SIG-M5 (cell line): ENCODE results near the gene USP28.
"Not testable (repeated sequence)": the region's sequence is repeated elsewhere in the genome, so short reads cannot be mapped to it uniquely, and the experiment has no call there.

Source experiments
- DNase-seq: peaks from one replicate; lab custom pipeline; 2025; lab: John Stamatoyannopoulos, UW

The USP28 gene

GRCh38 chr11:113838005-113838404 is 37.4 kb downstream of the USP28 start:
- DNase-seq, result no peak

DNA sequence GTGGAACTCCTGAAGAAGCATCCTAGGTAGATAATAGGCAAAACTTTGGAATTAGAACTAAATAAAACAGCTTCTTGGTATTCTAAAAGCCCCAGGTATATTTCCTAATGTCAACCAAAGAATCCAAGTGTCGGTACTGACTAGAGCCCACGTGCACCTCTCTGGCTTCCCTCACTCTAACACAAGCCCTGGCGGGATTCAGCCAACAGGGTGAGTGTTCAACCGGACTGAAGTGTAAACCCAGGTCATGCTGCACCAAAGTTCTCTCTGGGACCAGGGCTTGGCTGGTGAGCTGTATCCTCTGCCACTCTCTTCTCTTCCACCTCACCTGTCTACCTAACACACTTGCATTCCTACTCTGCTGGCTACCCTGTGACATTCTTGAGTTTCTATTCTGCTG is 40.1 kb downstream of the USP28 start:
- DNase-seq, result no peak

- no peak for DNase-seq
Measured at GRCh38 chr11:113833151-113833550, 42.2 kb downstream of the USP28 start.

GRCh38 chr11:113831314-113831713 is 44.1 kb downstream of the USP28 start:
- DNase-seq, result no peak

- DNase-seq, result no peak
Measured at GRCh38 chr11:113829751-113830150, 45.6 kb downstream of the USP28 start.

- no peak for DNase-seq
Measured at GRCh38 chr11:113828191-113828590, 47.2 kb downstream of the USP28 start.

GRCh38 chr11:113827477-113827876 is 47.9 kb downstream of the USP28 start:
- no peak for DNase-seq

DNA sequence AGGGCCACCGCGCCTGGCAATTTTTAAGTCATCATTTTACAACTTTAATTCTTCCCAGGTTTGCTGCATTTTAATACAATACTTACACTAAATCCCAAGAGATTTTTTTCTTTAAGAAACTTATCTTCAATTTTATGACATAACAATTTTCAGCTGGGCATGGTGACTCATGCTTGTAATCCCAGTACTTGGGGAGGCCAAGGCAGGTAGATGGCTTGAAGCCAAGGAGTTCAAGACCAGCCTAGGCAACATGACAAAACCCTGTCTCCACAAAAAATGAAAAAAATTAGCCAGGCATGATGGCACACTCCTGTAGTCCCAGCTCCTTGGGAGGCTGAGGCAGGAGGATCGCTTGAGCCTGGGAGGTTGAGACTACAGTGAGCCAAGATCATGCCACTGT is 56.9 kb downstream of the USP28 start:
- DNase-seq, result no peak

DNA sequence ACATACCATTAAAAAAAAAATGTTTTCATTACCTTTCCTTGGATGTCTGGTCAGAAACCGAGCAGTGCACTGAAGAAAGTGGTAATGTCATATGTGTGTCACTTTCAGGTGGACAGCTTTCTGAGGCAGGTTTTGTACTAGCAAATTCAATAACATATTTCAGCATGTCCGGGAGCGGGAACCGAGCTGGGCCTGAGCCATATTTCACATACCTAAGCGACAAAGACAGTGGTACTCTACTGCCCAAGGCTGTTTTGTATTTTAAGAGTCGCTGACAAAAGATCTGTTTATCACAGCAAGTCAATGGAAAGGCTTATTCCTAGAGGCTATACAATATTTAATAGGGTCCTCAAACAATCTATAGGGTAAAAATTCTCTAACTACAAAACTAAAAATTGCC is 57.7 kb downstream of the USP28 start:
- no peak for DNase-seq

DNA sequence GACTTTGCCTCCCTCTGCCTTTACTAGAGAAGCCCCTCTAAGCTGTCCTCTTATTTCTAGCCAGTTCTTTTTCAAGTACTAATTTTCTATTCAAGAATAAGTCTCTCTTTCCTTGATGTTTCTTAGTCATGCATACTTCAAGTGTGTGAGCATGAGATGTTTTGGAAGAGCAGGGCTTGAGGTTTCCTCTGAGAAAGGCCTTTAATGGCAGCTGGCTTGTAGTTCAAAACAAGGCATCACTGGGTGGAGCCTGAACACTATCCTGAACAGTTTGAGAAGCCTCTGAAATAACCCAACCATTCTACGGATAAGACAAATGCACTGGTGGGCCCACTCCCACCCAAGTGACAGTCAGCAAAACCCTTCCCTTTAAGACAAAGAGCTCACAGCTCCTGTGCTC is 58.2 kb downstream of the USP28 start:
- DNase-seq, result no peak

- no peak for DNase-seq
Measured at GRCh38 chr11:113814181-113814580, 61.2 kb downstream of the USP28 start.

GRCh38 chr11:113808931-113809330 is 66.4 kb downstream of the USP28 start:
- DNase-seq, result no peak

- no peak for DNase-seq
Measured at GRCh38 chr11:113806406-113806805, 69.0 kb downstream of the USP28 start.

- no peak for DNase-seq
Measured at GRCh38 chr11:113805640-113806039, 69.7 kb downstream of the USP28 start.

DNA sequence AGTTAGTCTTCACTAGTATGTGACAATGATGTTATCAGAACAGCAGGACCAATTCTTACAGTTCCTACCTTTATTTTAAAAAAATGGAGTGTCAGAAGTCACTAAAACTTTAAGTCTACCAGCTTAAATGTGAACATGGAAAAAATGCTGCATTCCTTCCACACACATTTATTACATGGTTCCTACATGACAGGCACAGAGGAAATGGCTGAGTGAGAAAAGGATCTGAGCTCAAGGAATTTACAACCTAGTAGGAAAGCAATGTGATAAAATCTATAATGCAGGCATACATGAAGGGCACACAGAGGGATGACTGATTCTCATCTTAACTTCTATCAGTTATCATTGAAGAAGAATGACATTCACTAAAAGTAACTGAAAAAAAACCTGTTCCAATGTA is 72.8 kb downstream of the USP28 start:
- no peak for DNase-seq

GRCh38 chr11:113796663-113797259 is 78.6 kb downstream of the USP28 start:
- DNase-seq, result no peak

DNA sequence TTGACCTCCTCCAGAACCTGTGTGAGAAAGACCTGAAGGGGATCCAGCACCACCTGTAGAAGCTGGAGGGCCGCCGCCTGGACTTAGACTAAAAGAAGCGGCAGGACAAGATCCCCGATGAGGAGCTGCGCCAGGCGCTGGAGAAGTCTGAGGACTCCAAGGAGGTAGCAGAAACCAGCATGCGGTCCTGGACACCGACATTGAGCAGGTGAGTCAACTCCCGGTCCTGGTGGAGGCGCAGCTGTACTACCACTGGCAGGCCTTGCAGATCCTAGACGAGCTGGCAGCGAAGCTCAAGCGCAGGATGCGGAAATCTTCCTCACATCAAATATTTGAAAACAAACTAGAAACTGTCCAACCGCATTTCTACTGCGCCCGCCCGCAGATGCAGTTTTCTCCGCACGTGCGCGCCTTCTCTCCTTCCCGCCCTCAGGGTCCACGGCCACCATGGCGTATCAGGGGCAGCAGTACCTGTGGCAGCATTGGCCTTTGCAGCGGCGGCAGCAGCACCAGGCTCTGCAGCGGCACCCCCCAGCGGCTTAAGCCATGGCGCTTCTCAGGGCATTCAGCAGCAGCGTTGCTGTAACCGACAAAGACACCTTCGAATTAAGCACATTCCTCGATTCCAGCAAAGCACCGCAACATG is 85.6 kb downstream of the USP28 start:
- no peak for DNase-seq

DNA sequence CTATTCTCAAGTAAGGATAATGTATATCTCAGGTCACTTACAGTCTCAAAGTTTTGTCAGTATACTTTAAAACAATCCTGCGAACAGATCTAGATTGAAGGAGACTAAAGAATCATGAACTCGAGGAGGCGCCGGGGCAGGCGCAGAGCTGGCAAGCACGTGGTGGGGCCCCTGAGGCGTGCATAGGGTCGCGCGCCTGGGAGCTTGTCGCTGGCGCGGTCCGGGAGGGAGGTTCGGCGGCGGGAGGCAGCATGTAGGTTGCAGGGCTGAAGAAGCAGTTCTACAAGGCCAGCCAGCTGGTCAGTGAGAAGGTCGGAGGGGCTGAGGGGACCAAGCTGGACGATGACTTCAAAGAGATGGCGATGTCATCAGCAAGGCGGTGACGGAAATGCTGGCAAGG is 86.4 kb downstream of the USP28 start:
- not testable (repeated sequence) for DNase-seq

- DNase-seq, result no peak
Measured at GRCh38 chr11:113782134-113782533, 93.2 kb downstream of the USP28 start.

GRCh38 chr11:113781682-113782081 is 93.7 kb downstream of the USP28 start:
- no peak for DNase-seq

GRCh38 chr11:113779496-113779895 is 95.9 kb downstream of the USP28 start, which contains the start of gene CLDN25:
TSS of gene CLDN25 (plus strand) at chr11:113779796. CDS start at chr11:113779796, 0 bp downstream.
- DNase-seq, result no peak

GRCh38 chr11:113778111-113778910 is 97.1 kb downstream of the USP28 start:
- DNase-seq, result no peak

GRCh38 chr11:113774174-113774503 is 101.2 kb downstream of the USP28 start:
- no peak for DNase-seq
